ENCODE data around the gene WDR20. TPM values are rescaled to one million over a fixed set of nuclear protein-coding genes. Genes with fewer than 3 reads are reported as not detected.
A peak's percentile ranks its signal among the peaks of the same experiment; 100 is the strongest.

WDR20 gene
- total and polyA plus RNA-seq, 2 experiments from 2014 or later = 15.1 to 24.9 TPM

DNA sequence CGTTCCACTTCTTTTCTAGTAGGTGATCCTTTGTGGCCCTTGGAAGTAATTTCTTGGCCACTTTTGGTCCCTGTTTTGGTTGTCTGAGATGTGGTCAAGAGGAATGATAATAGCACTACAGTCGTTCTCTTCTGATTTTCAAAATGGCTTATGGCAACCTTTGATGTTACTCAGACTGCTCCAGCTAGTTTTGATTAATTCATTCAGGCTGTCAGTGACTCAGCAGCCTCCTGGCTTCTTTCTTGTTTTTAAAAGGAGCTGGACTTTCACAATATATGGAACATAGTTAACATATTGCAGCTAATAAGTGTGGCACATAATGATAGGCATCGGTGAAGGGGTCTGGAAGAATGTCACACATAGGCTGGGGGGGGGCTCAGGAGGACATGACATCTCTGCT, 47.3 kb downstream of the WDR20 start:
- H3K4me3 ChIP-seq = peak overlapping the region; percentile 51
- peaks cover 43% of the 10 kb centered on the region for H3K4me1 ChIP-seq (ENCODE audit: insufficient read depth)
- DNase-seq = peak; percentile 91
- peaks cover 8% of the 10 kb centered on the region for H4K20me1 ChIP-seq (ENCODE audit: insufficient read depth)
- in situ Hi-C loops (cut with MboI) = no loop called here
- H3K79me2 ChIP-seq (ENCODE audit: insufficient read depth) = peaks cover 95% of the 10 kb centered on the region
- H3F3A ChIP-seq (ENCODE audit: insufficient read depth) = peaks cover 30% of the 10 kb centered on the region
- no peaks in the 10 kb centered on the region for H3K27me3 ChIP-seq (replicated peaks; ENCODE audit: insufficient read depth)
- H3K36me3 ChIP-seq (ENCODE audit: low read depth) = no peaks in the 10 kb centered on the region
- H3K9me3 ChIP-seq (ENCODE audit: low read depth) = no peaks in the 10 kb centered on the region
- no peaks in the 10 kb centered on the region for H3K9me2 ChIP-seq (ENCODE audit: insufficient read depth)
- peak overlapping the region; percentile 80 for H3K4me2 ChIP-seq (ENCODE audit: unreplicated experiment)
- peak overlapping the region; percentile 48 for H3K9ac ChIP-seq
- no peak for TF ChIP-seq EZH2 (IDR thresholded peaks at IDR 0.05; ENCODE audit: insufficient read depth, poor library complexity, severe bottlenecking)
- H2AFZ ChIP-seq = peak overlapping the region; percentile 34; the same call in 1 of the 2 replicates
- peak overlapping the region; percentile 66 for H3K27ac ChIP-seq
- WGBS, 2 experiments (ENCODE audit: low coverage in 1 of 2, low lambda C conversion rate in 2 of 2, missing lambda C conversion rate in 2 of 2) = 0 to 4% methylated on average over 3 of the region's 3 CpGs

DNA sequence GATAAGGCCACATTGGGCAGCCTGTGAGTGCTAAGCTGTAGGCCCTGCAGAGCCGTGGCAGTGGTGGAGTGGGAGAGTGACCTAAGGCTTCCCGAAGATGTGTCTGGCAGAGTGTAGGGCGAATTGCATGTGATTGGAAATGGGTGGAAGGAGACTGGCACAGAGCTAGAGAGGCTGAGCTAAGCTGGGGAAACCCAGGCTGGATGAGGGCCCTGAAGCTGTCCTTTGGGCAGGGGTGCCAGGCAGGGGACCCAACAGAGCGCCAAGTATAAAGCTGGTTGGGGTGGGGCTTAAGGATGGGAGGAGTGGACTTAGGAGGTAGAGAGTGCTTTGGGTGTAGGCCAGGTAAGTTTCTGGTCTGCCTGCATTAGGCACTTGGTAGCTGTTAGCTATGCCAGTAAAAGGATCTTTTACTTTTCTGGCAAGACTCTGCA, 47.9 kb downstream of the WDR20 start:
- peaks cover 8% of the 10 kb centered on the region for H4K20me1 ChIP-seq (ENCODE audit: insufficient read depth)
- no peaks in the 10 kb centered on the region for H3K9me2 ChIP-seq (ENCODE audit: insufficient read depth)
- peak; percentile 50 for DNase-seq
- no peak overlapping the region for H2AFZ ChIP-seq
- peaks cover 30% of the 10 kb centered on the region for H3F3A ChIP-seq (ENCODE audit: insufficient read depth)
- peak overlapping the region; percentile 66 for H3K27ac ChIP-seq
- no peaks in the 10 kb centered on the region for H3K27me3 ChIP-seq (replicated peaks; ENCODE audit: insufficient read depth)
- no peaks in the 10 kb centered on the region for H3K9me3 ChIP-seq (ENCODE audit: low read depth)
- H3K79me2 ChIP-seq (ENCODE audit: insufficient read depth) = peaks cover 99% of the 10 kb centered on the region
- peak overlapping the region; percentile 51 for H3K4me3 ChIP-seq
- peak overlapping the region; percentile 48 for H3K9ac ChIP-seq
- no peaks in the 10 kb centered on the region for H3K36me3 ChIP-seq (ENCODE audit: low read depth)
- in situ Hi-C loops (cut with MboI) = no loop called here
- peak overlapping the region; percentile 80 for H3K4me2 ChIP-seq (ENCODE audit: unreplicated experiment)
- TF ChIP-seq EZH2phosphoT487 (IDR thresholded peaks at IDR 0.05; ENCODE audit: insufficient read depth, low read depth) (no peak), EZH2 (IDR thresholded peaks at IDR 0.05; ENCODE audit: insufficient read depth, poor library complexity, severe bottlenecking) (no peak)
- 39 to 43% methylated on average over 4 of the region's 4 CpGs for WGBS, 2 experiments (ENCODE audit: low coverage in 1 of 2, low lambda C conversion rate in 2 of 2, missing lambda C conversion rate in 2 of 2)
- peaks cover 38% of the 10 kb centered on the region for H3K4me1 ChIP-seq (ENCODE audit: insufficient read depth)

DNA sequence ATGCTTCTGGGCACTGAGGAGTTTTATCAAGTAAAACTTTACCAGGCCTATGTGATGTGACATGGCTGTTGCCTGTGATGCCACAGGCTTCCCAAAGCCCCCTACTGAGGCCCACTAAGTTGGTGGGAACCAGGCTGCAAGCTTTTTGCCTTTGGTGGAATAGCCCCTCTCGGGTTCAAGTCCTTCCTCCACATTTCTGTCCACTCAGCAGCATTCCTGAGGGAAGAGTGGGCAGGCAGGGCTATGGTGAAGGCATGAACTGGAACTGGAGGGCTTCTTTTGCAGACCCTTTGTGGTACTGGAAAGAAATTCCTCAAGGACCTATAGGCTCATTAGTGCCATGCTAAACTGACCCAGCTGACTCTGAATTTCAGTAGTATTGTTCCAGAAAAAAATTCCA, 48.5 kb downstream of the WDR20 start:
- Histone ChIP-seq H3K79me2 (ENCODE audit: insufficient read depth) (peaks cover 99% of the 10 kb centered on the region), H3K9me3 (ENCODE audit: low read depth) (no peaks in the 10 kb centered on the region), H3F3A (ENCODE audit: insufficient read depth) (peaks cover 24% of the 10 kb centered on the region), H3K4me2 (ENCODE audit: unreplicated experiment) (no peak overlapping the region), H3K36me3 (ENCODE audit: low read depth) (no peaks in the 10 kb centered on the region), H3K27me3 (replicated peaks; ENCODE audit: insufficient read depth) (no peaks in the 10 kb centered on the region), H3K4me3 (no peak overlapping the region), H3K4me1 (ENCODE audit: insufficient read depth) (peaks cover 32% of the 10 kb centered on the region), H3K9ac (no peak overlapping the region), H3K27ac (no peak overlapping the region), H4K20me1 (ENCODE audit: insufficient read depth) (peaks cover 5% of the 10 kb centered on the region), H2AFZ (no peak overlapping the region), H3K9me2 (ENCODE audit: insufficient read depth) (no peaks in the 10 kb centered on the region)
- WGBS, 2 experiments (ENCODE audit: low coverage in 1 of 2, low lambda C conversion rate in 2 of 2, missing lambda C conversion rate in 2 of 2) = 100% methylated on average over 1 of the region's 1 CpG
- DNase-seq = no peak
- in situ Hi-C loops (cut with MboI) = no loop called here
- no peak for TF ChIP-seq EZH2phosphoT487 (IDR thresholded peaks at IDR 0.05; ENCODE audit: insufficient read depth, low read depth)
- TF ChIP-seq EZH2 (IDR thresholded peaks at IDR 0.05; ENCODE audit: insufficient read depth, poor library complexity, severe bottlenecking) = no peak

DNA sequence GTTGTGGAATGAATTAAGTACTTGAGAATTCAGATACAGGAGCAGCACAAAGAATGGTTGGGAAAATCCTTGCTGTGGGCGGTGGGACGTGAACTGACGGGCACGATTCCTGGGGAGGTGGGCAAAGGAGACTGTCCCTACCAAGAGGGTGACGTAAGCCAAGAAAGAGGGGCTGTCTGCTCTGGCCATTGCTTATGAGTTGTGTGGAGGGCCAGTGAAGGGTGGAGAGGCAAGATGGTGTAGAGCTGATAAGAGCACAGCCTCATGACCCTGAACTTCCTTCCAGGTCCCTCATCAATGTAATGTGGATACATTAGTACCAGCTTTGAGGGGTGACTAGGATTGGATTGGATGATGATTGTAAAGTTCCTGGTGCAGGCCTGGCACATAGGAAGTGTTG, 50.2 kb downstream of the WDR20 start:
- 93 to 94% methylated on average over 5 of the region's 5 CpGs for WGBS, 2 experiments (ENCODE audit: low coverage in 1 of 2, low lambda C conversion rate in 2 of 2, missing lambda C conversion rate in 2 of 2)
- H3K4me1 ChIP-seq (ENCODE audit: insufficient read depth) = peaks cover 28% of the 10 kb centered on the region
- in situ Hi-C loops (cut with MboI) = no loop called here
- H3K27me3 ChIP-seq (replicated peaks; ENCODE audit: insufficient read depth) = no peaks in the 10 kb centered on the region
- no peaks in the 10 kb centered on the region for H3K9me2 ChIP-seq (ENCODE audit: insufficient read depth)
- H4K20me1 ChIP-seq (ENCODE audit: insufficient read depth) = peaks cover 5% of the 10 kb centered on the region; the same call in 1 of the 2 replicates
- no peak overlapping the region for H2AFZ ChIP-seq
- H3F3A ChIP-seq (ENCODE audit: insufficient read depth) = peaks cover 14% of the 10 kb centered on the region; the same call in 1 of the 2 replicates
- 0 out of 2 replicates have a peak, but pooled peaks cover 1% of the 10 kb centered on the region for H3K36me3 ChIP-seq (ENCODE audit: low read depth)
- H3K9ac ChIP-seq = no peak overlapping the region
- H3K9me3 ChIP-seq (ENCODE audit: low read depth) = no peaks in the 10 kb centered on the region
- H3K27ac ChIP-seq = no peak overlapping the region
- no peak overlapping the region for H3K4me2 ChIP-seq (ENCODE audit: unreplicated experiment)
- TF ChIP-seq EZH2 (IDR thresholded peaks at IDR 0.05; ENCODE audit: insufficient read depth, poor library complexity, severe bottlenecking) (no peak), EZH2phosphoT487 (IDR thresholded peaks at IDR 0.05; ENCODE audit: insufficient read depth, low read depth) (no peak)
- no peak for DNase-seq
- peaks cover 99% of the 10 kb centered on the region for H3K79me2 ChIP-seq (ENCODE audit: insufficient read depth)
- H3K4me3 ChIP-seq = no peak overlapping the region

Measured in GM23248 (cell line).